HK-2 (cell line): ENCODE measurements around the gene ABLIM2.

Experiments used
- DNase-seq: peaks from one replicate; pipeline ENCODE4 v3.0.0-alpha.2; 2018; ENCODE audit not compliant: unreplicated experiment

The ABLIM2 gene

GRCh38 chr4:8047837-8048678, 110.6 kb downstream of the ABLIM2 start:
- DNase-seq, result no peak

- no peak for DNase-seq
These were observed 111.6 kb downstream of the ABLIM2 start for GRCh38 chr4:8046925-8047541.

DNA sequence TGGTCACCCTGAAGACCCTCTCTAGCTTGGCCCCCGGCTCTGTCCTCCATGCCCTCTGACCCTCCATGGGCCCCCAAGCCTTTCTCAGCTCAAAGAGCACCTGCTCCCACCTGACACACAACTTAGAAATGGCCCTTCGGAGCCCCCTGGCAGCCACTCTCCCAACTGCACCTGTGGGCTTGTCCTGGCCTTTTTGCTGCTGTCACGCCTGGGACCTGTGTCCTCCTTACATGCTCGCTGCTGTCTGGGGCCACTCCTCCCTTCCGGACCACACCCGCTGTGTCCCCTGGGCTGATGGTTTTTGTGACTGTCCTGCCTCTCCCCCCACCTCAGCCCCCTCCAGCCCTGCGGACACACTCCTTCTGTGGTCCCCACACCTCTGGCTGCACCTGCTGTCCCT, 112.7 kb downstream of the ABLIM2 start:
- DNase-seq, result no peak

DNA sequence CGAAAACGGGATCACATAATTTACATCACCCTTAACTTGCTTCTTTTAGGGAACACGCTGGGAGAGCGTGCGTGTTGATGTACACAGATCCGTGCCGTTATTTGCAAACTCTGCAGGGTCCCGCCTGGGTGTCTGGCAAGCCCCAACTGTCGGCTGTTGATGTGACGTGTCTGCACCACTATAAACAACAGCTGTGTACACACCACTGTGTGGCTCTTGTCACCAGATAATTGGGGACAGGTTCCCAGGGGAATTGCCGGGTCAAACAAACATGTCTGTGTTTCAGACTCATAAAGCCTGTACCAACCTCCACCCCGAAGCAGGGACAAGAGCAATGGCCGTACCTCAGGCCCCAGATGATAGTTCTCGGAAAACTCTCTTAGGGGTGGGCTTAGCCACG, 113.9 kb downstream of the ABLIM2 start:
- no peak for DNase-seq

- DNase-seq, result no peak
These were observed 114.4 kb downstream of the ABLIM2 start for GRCh38 chr4:8044244-8044643.

GRCh38 chr4:8043596-8043995, 115.0 kb downstream of the ABLIM2 start:
- DNase-seq, result no peak

GRCh38 chr4:8041868-8042267, 116.7 kb downstream of the ABLIM2 start:
- DNase-seq, result no peak

DNA sequence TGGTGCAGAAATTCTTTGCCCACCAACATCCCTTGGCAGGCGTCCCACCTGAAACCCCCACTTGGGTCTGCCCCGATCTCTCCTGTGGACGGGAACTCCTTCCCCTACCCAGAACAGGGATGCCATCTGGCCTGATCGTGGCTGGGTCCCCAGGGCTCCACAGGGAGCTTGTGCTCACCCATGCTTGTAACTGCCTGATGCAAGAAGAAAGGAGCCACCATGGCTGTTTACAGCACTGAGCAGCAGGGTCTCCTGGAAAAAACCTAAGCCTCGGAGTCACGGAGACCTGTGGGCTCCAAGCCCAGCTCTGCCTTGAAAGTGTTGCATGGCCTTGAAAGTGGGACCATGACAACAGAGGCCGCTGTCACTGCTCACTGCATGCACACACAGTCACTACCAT, 117.4 kb downstream of the ABLIM2 start:
- no peak for DNase-seq

- no peak for DNase-seq
These were observed 118.0 kb downstream of the ABLIM2 start for GRCh38 chr4:8040607-8041006.

- DNase-seq, result no peak
These were observed 118.8 kb downstream of the ABLIM2 start for GRCh38 chr4:8039853-8040252.

DNA sequence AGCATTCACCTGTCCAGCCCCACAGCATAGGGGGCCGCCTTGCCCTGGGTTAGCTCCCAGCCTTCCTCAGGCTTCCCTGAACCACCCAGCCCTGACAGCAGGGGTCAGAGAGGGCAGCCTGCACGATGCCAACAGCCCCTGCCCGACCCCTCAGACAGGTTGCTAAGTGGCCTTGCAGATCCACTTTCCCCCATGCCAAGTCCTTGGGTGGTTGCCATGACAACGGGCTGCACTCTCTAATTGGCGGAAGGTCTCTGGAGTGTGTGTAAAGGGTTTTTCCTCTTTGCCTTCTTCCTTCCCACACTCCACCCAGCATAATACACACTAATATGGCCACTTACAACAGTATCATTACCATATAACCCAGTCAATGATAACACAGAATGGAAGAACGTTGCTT, 119.3 kb downstream of the ABLIM2 start:
- DNase-seq, result no peak

GRCh38 chr4:8038719-8039251, 119.8 kb downstream of the ABLIM2 start:
- no peak for DNase-seq

GRCh38 chr4:8038083-8038482, 120.5 kb downstream of the ABLIM2 start:
- DNase-seq, result no peak

- no peak for DNase-seq
These were observed 121.4 kb downstream of the ABLIM2 start for GRCh38 chr4:8037150-8037769.

- DNase-seq, result peak; percentile 76
These were observed 123.2 kb downstream of the ABLIM2 start for GRCh38 chr4:8035371-8035780.

DNA sequence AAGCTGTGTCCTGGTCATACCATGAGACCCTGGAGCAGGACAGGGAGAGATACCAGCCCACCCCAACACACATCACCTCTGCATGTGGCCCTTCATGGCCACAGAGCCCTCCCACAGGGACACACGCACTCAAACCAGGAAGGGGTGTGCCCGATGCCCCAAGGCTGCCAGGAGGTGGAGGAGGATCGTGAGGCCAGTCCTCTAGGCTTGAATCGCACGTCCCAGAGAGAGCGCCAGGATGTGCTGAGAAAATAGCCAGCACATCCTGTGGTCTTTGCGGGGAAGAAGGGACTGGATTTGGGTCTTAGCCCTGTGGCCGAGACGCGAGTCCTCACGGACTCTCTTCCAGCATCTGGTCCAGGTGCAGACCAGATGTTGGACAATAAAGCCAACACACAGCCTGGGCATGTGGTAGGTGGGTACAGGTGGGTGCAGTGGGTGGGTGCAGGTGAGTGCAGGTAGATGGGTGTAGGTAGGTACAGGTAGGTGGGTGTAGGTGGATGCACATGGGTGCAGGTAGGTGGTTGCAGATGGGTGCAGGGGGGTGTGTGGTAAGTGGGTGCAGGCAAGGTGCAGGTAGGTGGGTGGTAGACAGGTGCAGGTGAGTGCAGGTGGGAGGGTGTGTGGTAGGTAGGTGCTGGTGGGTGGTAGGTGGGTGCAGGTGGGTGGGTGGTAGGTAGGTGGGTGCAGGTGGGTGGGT, 124.6 kb downstream of the ABLIM2 start:
- DNase-seq, result no peak

- DNase-seq, result no peak
These were observed 125.4 kb downstream of the ABLIM2 start for GRCh38 chr4:8033067-8033755.

- DNase-seq, result no peak
These were observed 126.2 kb downstream of the ABLIM2 start for GRCh38 chr4:8032381-8032780.

DNA sequence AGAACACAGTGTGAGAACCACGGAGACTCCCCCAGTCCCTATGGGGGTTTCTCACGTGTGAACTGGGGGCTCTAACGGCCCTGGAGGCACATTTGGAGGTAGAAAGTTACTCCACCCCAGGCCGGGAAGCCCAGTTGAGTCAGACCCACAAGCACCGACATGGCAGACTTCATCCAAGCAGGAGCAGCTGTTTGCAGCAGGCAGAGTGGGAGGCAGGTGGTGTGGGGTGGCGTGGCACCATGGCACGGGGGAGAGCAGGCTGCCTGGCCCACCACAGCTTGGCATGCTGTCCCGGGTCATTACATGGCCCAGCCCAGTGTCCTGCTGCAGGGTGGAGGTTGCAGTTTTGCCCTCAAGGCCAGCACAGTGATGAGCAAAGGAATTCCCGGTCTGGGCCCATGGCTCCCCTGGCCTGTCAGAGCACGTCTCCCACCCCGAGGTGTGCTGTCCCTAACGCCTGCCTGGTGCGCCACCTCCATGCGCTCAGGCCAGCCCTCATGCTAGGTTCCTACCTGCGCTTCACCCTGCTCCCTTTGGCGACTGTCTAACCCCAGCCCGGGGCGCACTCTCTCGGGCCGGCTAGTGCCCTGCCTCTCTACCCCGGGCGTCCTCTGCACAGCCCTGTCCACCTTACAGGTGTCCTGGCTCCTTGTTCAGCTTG, 128.4 kb downstream of the ABLIM2 start:
- no peak for DNase-seq

DNA sequence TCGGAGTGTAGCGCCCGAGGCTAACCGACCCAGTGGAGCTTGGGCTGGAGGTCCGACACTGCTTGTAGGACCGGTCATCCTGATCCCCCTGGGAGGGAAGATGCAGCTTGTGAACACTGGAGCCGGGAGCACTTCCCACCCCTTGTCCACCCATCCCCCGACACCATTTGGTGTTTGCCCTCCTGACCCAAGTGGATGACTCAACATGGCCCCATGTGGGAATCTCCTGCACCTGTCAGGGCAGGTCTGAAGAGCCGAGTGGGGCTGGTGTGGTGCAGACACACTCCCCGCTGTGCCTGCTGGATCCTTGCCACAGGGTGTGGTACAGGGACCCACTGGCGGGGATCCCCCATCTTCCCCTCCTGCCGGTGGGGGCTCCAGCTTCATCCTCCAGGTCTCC, 128.9 kb downstream of the ABLIM2 start:
- no peak for DNase-seq
